GM12875 (cell line): ENCODE results near the gene RABGAP1L.
"Not testable (repeated sequence)": the region's sequence is repeated elsewhere in the genome, so short reads cannot be mapped to it uniquely, and the experiment has no call there.

ENCODE experiments used
- H3K4me3 ChIP-seq: one replicate; pipeline ENCODE4 v1.5.1; 2011; ENCODE audit warnings: low read depth, low read length, control low read depth
- TF ChIP-seq, protein P1 (sequence below): IDR thresholded peaks from 2 replicates; pipeline ENCODE4 v1.5.1; 2011; ENCODE audit warnings: low read depth, mild to moderate bottlenecking, control low read depth, inconsistent platforms, low read length, moderate library complexity, borderline replicate concordance; ENCODE audit not compliant: insufficient read depth

Gene RABGAP1L

DNA sequence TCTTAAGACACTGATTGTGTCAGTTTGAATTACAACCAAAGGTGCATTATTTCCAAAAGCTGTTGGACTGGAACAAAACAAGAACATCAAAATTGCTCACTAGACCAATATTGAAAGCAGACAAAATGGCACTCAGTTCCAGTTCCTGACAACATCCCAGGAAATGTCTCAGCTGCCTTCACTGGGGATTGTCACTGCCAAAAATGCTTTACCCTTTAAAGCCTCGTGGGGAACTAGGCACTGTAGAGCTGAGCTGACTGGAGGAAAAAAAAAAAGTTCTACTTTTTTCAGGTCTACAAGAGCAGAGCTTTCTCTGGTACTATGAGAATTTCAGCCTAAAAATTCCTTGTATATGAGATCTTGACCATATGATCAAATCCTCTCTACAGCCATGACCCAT, 310.4 kb downstream of the RABGAP1L start:
- TF ChIP-seq, protein P1, sequence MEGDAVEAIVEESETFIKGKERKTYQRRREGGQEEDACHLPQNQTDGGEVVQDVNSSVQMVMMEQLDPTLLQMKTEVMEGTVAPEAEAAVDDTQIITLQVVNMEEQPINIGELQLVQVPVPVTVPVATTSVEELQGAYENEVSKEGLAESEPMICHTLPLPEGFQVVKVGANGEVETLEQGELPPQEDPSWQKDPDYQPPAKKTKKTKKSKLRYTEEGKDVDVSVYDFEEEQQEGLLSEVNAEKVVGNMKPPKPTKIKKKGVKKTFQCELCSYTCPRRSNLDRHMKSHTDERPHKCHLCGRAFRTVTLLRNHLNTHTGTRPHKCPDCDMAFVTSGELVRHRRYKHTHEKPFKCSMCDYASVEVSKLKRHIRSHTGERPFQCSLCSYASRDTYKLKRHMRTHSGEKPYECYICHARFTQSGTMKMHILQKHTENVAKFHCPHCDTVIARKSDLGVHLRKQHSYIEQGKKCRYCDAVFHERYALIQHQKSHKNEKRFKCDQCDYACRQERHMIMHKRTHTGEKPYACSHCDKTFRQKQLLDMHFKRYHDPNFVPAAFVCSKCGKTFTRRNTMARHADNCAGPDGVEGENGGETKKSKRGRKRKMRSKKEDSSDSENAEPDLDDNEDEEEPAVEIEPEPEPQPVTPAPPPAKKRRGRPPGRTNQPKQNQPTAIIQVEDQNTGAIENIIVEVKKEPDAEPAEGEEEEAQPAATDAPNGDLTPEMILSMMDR: no peak

DNA sequence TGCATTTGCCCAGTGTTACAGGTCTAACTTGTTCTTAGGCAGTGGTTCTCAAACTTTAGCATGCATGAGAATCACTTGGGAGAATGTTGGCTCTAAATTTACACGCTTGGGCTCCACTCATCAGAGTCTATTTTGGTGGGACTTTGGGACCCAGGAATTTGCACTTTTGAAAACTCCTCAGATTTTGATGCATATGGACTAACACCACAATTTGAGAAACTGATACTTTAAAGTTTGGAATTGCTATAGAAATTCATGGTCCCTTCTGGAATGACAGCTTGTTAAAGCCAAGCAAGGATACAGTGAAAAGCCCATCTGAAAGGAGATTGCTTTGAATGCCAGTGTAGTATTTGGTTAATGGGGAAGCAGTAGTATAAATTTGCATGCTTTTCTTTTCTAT, 320.0 kb downstream of the RABGAP1L start:
- TF ChIP-seq, protein P1: no peak

More for the DNA sequence above, 310.4 kb downstream of the RABGAP1L start:
- no peak overlapping the region for H3K4me3 ChIP-seq

DNA sequence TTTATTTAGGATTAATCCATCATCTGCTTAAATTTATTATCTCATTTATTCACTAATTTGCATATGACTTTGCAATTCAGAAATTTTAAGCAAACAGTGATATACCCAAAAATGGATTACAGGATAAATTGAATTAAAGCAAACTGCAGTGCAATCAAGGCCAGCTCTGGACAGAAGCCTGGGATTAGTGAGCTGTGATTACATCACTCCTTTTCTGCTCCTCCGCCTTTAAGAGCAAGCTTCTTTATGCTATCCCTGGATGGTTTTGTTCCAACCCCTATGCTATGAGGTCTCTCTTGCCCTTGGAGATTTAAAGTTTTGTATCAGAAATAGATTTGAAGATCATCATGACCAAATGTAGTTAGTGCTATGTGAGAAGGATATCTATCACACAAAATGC, 321.0 kb downstream of the RABGAP1L start:
- TF ChIP-seq, protein P1: no peak
- no peak overlapping the region for H3K4me3 ChIP-seq

More for the DNA sequence above, 320.0 kb downstream of the RABGAP1L start:
- H3K4me3 ChIP-seq: no peak overlapping the region

DNA sequence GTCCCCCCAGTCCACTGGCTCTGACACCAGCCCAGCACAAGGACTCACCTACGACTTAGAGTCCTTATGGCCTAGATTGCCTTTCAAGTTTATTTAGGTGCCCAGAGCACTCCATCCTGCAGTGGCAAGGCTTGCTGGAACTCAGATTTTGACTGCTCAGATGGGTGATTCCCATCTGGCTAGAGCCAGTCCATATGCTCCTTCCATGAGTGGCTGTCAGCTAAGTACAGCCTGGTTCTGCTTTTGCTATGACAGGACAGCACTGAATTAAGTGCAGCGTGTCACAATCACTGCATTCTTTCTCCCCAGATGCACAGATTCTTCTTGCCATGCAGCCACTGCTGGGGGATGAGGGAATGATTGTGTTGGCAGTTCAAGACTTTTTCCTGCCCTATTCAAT, 332.3 kb downstream of the RABGAP1L start:
- TF ChIP-seq, protein P1: no peak
- no peak overlapping the region for H3K4me3 ChIP-seq

DNA sequence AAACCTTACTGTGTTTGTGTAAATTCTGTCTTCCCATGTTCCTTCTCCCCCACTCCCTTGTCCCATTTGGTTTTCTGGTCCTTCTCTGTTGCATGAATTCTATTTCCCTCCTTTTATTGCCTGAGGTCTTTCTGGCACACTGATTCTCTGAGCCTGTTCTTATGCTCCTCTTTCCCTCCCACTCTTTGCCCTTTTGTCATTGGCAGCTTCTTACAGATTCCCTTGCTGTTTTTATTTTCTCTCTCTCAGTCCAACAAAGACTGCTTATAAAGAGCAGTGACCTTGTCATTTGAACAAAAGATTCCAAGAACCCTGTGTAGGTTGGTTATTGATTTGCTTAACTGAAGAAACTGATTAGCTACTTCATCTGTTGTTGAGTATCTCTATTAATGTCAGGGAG, 338.2 kb downstream of the RABGAP1L start:
- TF ChIP-seq, protein P1: no peak
- H3K4me3 ChIP-seq: no peak overlapping the region

DNA sequence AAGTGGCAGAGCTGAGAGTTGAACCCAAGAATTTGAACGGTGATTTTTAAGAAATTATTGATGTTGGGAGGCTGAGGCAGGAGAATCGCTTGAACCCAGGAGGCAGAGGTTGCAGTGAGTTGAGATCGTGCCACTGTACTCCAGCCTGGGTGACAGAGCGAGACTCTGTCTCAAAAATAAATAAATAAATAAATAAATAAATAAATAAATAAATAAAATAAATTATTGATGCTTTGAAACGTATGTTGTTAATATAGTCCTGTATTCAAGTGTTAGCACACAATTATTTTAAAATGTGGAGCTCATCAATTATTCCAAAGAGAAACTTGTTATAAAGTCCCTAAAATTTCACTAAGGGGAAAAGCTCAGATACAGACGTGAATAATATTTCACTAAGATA, 357.4 kb downstream of the RABGAP1L start:
- H3K4me3 ChIP-seq: not testable (repeated sequence)

DNA sequence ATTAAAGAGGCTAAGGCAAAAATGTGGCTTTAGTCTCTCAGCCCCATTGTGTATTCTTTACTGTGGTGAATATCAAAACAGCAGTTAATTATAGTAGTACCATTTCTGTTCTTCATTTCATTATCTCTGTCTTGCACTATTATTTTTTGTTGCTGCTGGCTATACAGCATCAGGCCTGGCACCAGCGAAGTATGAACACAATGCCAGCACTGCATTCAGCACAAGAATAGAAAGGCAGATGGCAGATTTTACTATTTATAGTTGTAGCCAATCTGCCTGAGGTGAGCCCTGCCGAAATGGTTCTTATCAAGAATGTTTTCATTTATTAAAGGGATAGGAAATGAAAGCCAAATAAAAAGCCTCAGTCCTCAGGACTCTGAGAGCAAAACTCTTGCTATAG, 360.5 kb downstream of the RABGAP1L start:
- no peak overlapping the region for H3K4me3 ChIP-seq
- TF ChIP-seq, protein P1: no peak

DNA sequence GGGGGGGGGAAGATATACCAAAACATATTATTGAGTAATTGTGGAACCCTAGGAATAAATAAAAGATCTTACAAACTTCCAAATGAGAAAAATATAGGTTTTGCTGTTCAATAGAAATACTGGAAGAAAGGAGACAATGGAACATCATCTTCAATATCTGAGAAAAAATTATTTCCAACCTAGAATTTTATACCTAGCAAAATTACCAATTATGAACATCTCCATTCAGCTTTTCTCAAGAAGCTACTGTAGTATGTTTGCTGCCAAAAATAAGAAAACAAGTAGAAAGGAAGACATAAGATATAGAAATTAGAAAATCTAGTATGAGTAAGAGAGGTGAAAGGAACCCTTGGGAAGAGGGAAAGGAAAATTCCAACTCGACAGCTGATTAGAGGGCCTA, 372.4 kb downstream of the RABGAP1L start:
- no peak overlapping the region for H3K4me3 ChIP-seq
- TF ChIP-seq, protein P1: no peak
